ENCODE data around the gene FAAP20.

Gene FAAP20

GRCh38 chr1:2194319-2194897 lies at the start of gene FAAP20:
TSS of gene FAAP20 (minus strand) at chr1:2194772. CDS start at chr1:2194749, 23 bp downstream.
- Histone ChIP-seq H3K4me3 (ENCODE audit: low read depth, low read length) (peak within 1 kb of the TSS; percentile 50), H3K27me3 (ENCODE audit: control insufficient read depth, insufficient read depth, low read length) (no peaks in the 10 kb centered on the region), H3K36me3 (ENCODE audit: control insufficient read depth, insufficient read depth, low read length) (peaks cover 11% of the 10 kb centered on the region; the same call in 1 of the 2 replicates), H3K9me3 (ENCODE audit: control insufficient read depth, insufficient read depth, low read depth, low read length) (no peaks in the 10 kb centered on the region), H3K9ac (ENCODE audit: low read length) (peak within 1 kb of the TSS; percentile 53), H3K27ac (ENCODE audit: low read depth, low read length) (peak within 1 kb of the TSS; percentile 50; the same call in 1 of the 2 replicates), H3K4me1 (ENCODE audit: control insufficient read depth, insufficient read depth, low read length) (peaks cover 25% of the 10 kb centered on the region)

DNA sequence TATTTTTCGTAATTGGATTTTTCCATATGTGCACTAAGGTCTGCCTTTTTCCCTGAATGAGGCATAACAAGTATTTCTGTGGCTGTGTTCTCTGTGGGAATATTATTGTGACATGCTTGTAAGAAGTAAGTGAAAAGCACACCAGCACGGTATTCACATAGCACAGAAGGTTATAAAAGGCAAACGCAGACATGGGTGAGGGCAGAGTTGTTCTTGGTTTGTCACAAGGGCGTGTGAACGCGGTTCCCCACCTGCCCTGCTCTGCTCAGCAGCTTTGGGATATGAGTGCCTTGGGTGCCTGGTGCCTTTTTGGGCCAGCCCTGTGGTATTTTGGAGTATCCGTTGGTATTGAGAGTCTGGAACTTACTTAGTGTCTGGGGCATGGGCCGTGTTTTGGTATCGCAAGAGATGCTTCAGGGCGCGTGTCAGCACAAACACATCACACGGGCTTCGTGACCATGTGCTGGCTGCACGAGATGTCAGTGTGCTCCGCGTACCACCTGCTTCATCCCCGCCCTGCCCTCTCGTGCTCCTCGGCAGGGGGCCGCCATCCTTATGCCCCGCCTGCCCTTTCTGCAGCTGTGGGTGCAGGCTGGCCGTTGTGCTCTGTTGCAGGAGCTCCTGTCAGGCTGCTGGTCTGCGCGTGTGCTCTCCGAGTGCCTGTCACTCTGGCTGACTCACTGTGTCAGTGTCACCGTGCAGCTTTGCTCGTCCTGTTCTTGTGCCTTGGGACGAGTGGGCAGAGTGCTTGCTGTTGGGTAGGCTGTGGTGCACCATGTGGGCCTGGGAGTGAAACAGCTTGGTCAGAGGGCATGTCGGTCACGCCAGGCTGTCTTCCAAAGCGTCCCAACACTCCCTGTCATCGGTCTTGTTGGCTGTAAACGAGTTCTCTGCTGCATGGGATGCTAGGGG lies 48.5 kb upstream of the FAAP20 start:
- H3K9ac ChIP-seq (ENCODE audit: low read length) = no peak overlapping the region
- peaks cover 21% of the 10 kb centered on the region for H3K36me3 ChIP-seq (ENCODE audit: control insufficient read depth, insufficient read depth, low read length)
- H3K27me3 ChIP-seq (ENCODE audit: control insufficient read depth, insufficient read depth, low read length) = no peaks in the 10 kb centered on the region
- no peaks in the 10 kb centered on the region for H3K9me3 ChIP-seq (ENCODE audit: control insufficient read depth, insufficient read depth, low read depth, low read length)
- H3K4me3 ChIP-seq (ENCODE audit: low read depth, low read length) = no peak overlapping the region
- H3K4me1 ChIP-seq (ENCODE audit: control insufficient read depth, insufficient read depth, low read length) = peaks cover 35% of the 10 kb centered on the region
- H3K27ac ChIP-seq (ENCODE audit: low read depth, low read length) = no peak overlapping the region

GRCh38 chr1:2241820-2242219 lies 47.2 kb upstream of the FAAP20 start:
- H3K4me3 ChIP-seq (ENCODE audit: low read depth, low read length) = no peak overlapping the region
- peaks cover 36% of the 10 kb centered on the region for H3K4me1 ChIP-seq (ENCODE audit: control insufficient read depth, insufficient read depth, low read length)
- no peaks in the 10 kb centered on the region for H3K27me3 ChIP-seq (ENCODE audit: control insufficient read depth, insufficient read depth, low read length)
- H3K9ac ChIP-seq (ENCODE audit: low read length) = no peak overlapping the region
- H3K27ac ChIP-seq (ENCODE audit: low read depth, low read length) = no peak overlapping the region
- peaks cover 21% of the 10 kb centered on the region for H3K36me3 ChIP-seq (ENCODE audit: control insufficient read depth, insufficient read depth, low read length)
- no peaks in the 10 kb centered on the region for H3K9me3 ChIP-seq (ENCODE audit: control insufficient read depth, insufficient read depth, low read depth, low read length)

DNA sequence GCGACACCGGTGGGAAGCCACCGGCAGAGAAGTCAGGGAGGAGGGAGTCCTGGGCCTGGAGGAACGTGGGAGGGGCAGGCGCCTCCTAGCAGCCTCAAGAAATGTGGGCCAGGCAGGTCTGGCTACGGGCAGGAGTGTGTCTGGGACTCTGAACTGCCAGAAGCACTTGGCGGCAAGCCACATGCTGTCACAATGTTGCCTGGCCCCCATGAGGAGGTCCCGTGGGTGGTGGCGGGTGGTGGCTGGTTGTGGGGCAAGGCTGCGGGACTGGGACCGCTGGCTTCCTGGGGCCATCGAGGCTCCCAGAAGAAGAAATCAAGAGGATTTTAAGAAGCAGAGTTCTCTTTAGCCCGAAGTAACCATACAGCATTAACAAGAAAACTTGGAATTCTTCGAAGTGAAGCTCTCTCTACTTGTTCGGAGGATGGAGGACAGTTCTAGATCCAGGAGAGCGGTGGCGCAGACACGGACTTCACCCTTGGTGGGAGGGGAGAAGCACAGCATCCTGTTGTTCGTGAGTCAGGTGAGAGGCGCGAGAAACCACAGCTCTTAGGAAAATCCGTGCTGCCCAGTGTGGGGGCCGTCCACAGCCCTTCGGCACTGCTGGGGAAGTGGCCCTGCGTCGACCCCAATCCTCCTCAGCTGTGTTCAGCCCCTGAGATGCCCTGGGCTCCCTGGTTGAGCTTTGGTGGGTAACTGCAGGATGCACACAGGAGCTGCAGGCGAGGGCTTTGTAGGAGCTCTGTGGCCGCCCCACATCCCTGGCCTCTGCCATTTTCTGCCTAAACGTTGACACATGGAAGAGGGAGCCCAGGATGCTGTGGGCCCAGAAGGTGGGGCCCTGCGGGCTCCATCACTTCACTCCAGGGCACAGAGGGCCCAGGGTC lies 45.9 kb upstream of the FAAP20 start:
- no peak overlapping the region for H3K4me3 ChIP-seq (ENCODE audit: low read depth, low read length)
- H3K9me3 ChIP-seq (ENCODE audit: control insufficient read depth, insufficient read depth, low read depth, low read length) = no peaks in the 10 kb centered on the region
- H3K27me3 ChIP-seq (ENCODE audit: control insufficient read depth, insufficient read depth, low read length) = no peaks in the 10 kb centered on the region
- no peak overlapping the region for H3K9ac ChIP-seq (ENCODE audit: low read length)
- H3K36me3 ChIP-seq (ENCODE audit: control insufficient read depth, insufficient read depth, low read length) = peaks cover 21% of the 10 kb centered on the region
- H3K27ac ChIP-seq (ENCODE audit: low read depth, low read length) = no peak overlapping the region
- H3K4me1 ChIP-seq (ENCODE audit: control insufficient read depth, insufficient read depth, low read length) = peaks cover 29% of the 10 kb centered on the region

DNA sequence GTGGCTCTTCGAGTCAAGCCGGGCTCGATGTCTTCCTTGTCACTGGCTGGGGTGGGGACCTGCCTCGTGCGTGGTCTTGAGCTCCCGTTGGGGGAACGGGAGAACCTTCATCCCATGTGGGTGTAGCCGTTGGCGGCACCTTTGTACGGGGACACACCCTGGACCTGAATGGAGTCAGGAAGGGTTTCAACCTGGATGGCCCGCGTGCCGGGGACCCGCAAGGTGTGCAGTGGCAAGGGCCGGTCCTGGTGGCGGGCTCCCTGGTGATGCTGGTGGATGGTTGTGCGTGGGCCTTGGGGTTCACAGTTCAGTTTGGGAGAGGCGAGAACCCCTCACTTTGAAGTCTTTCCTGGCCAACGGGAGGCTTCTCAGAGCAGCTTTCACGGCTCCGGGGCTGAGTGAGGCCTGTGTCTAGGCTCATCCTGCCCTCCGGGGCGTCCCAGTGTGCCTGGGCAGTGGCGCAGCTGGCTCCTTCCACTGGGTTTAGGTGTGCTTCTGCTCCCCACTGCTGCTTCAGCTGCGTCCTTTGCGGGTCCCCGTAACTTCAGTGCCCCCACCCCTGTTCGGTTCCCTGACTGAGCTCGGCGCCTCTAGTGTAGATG lies 44.9 kb upstream of the FAAP20 start:
- Histone ChIP-seq H3K27me3 (ENCODE audit: control insufficient read depth, insufficient read depth, low read length) (no peaks in the 10 kb centered on the region), H3K9me3 (ENCODE audit: control insufficient read depth, insufficient read depth, low read depth, low read length) (no peaks in the 10 kb centered on the region), H3K4me3 (ENCODE audit: low read depth, low read length) (no peak overlapping the region), H3K27ac (ENCODE audit: low read depth, low read length) (peak overlapping the region; percentile 37; the same call in 1 of the 2 replicates), H3K36me3 (ENCODE audit: control insufficient read depth, insufficient read depth, low read length) (peaks cover 21% of the 10 kb centered on the region), H3K9ac (ENCODE audit: low read length) (no peak overlapping the region), H3K4me1 (ENCODE audit: control insufficient read depth, insufficient read depth, low read length) (peaks cover 29% of the 10 kb centered on the region)

DNA sequence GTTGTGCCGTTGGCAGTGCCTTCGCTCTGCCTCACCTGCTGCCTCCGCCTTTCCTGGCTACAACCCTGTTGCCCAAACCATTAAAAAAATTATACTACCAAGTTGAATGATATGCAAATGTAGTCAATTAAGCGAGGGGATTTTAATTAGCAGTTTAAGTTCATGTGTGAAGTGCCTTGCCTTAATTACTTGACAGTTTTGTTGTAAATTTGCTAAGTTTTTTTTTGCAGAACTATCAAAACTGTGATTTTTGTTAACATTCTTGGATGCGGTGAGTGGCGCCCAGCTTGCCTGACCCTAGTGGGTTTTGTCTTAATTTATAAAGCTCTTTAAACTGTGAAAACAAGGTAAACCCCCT lies 44.4 kb upstream of the FAAP20 start:
- no peak overlapping the region for H3K27ac ChIP-seq (ENCODE audit: low read depth, low read length)

DNA sequence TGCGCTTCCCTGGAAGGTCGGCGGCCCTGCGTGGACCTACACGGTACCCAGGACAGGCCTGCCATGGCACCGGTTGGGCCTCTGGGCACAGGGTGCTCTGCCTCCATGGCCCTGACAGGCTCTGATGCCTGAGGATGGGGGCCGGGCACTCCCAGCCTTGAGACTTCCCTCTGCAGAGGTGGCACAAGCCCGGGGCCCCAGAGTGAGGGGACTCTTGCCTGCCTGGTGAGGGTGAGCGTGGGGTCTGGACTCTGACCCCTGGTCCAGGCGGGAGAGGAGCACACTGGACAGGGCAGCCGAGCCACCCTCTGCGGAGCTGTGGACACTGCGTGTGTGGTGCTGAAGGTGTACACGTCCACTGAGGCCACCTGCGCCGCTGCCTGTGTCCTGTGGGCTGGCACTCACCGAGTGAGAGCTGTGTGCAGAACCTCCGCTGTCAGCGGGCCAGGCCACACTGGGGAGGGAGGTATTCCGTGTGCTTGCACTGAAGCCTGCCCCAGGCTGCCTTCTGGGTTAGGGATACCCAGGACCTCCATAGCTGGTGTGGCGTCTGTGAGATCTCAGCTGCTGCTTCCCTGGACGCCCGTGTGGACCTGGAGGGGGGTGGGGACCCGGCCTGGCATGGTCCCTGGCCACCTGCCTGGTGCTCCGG lies 43.9 kb upstream of the FAAP20 start:
- Histone ChIP-seq H3K27ac (ENCODE audit: low read depth, low read length) (peak overlapping the region; percentile 12; the same call in 1 of the 2 replicates), H3K4me3 (ENCODE audit: low read depth, low read length) (no peak overlapping the region), H3K4me1 (ENCODE audit: control insufficient read depth, insufficient read depth, low read length) (peaks cover 39% of the 10 kb centered on the region), H3K9me3 (ENCODE audit: control insufficient read depth, insufficient read depth, low read depth, low read length) (no peaks in the 10 kb centered on the region), H3K36me3 (ENCODE audit: control insufficient read depth, insufficient read depth, low read length) (peaks cover 20% of the 10 kb centered on the region), H3K9ac (ENCODE audit: low read length) (no peak overlapping the region), H3K27me3 (ENCODE audit: control insufficient read depth, insufficient read depth, low read length) (no peaks in the 10 kb centered on the region)

More for the DNA sequence above, 44.4 kb upstream of the FAAP20 start:
- Histone ChIP-seq H3K4me1 (ENCODE audit: control insufficient read depth, insufficient read depth, low read length) (peaks cover 34% of the 10 kb centered on the region), H3K4me3 (ENCODE audit: low read depth, low read length) (no peak overlapping the region), H3K36me3 (ENCODE audit: control insufficient read depth, insufficient read depth, low read length) (peaks cover 21% of the 10 kb centered on the region), H3K9ac (ENCODE audit: low read length) (no peak overlapping the region), H3K9me3 (ENCODE audit: control insufficient read depth, insufficient read depth, low read depth, low read length) (no peaks in the 10 kb centered on the region), H3K27me3 (ENCODE audit: control insufficient read depth, insufficient read depth, low read length) (no peaks in the 10 kb centered on the region)

GRCh38 chr1:2237773-2238172 lies 43.2 kb upstream of the FAAP20 start:
- peaks cover 44% of the 10 kb centered on the region for H3K4me1 ChIP-seq (ENCODE audit: control insufficient read depth, insufficient read depth, low read length)

GRCh38 chr1:2236695-2237677 lies 42.4 kb upstream of the FAAP20 start:
- H3K9ac ChIP-seq (ENCODE audit: low read length) = no peak overlapping the region
- H3K27ac ChIP-seq (ENCODE audit: low read depth, low read length) = no peak overlapping the region
- H3K9me3 ChIP-seq (ENCODE audit: control insufficient read depth, insufficient read depth, low read depth, low read length) = no peaks in the 10 kb centered on the region
- no peaks in the 10 kb centered on the region for H3K27me3 ChIP-seq (ENCODE audit: control insufficient read depth, insufficient read depth, low read length)
- H3K36me3 ChIP-seq (ENCODE audit: control insufficient read depth, insufficient read depth, low read length) = peaks cover 12% of the 10 kb centered on the region
- no peak overlapping the region for H3K4me3 ChIP-seq (ENCODE audit: low read depth, low read length)
- peaks cover 52% of the 10 kb centered on the region for H3K4me1 ChIP-seq (ENCODE audit: control insufficient read depth, insufficient read depth, low read length)

More at GRCh38 chr1:2237773-2238172, 43.2 kb upstream of the FAAP20 start:
- Histone ChIP-seq H3K9me3 (ENCODE audit: control insufficient read depth, insufficient read depth, low read depth, low read length) (no peaks in the 10 kb centered on the region), H3K27me3 (ENCODE audit: control insufficient read depth, insufficient read depth, low read length) (no peaks in the 10 kb centered on the region), H3K4me3 (ENCODE audit: low read depth, low read length) (no peak overlapping the region), H3K36me3 (ENCODE audit: control insufficient read depth, insufficient read depth, low read length) (peaks cover 16% of the 10 kb centered on the region), H3K9ac (ENCODE audit: low read length) (no peak overlapping the region), H3K27ac (ENCODE audit: low read depth, low read length) (peak overlapping the region; percentile 12; the same call in 1 of the 2 replicates)
